SU-DHL-6 (cell line): ENCODE results near the gene AQP11.

Experiments
- CTCF ChIP-seq: fragments of 200-600 bp; sonication (generic); IDR thresholded peaks from one replicate; pipeline ENCODE4 v1.5.1; 2017; ENCODE audit warnings: antibody characterized with exemption, mild to moderate bottlenecking, low read length, moderate library complexity; ENCODE audit not compliant: insufficient read depth, poor library complexity, severe bottlenecking
- EZH2phosphoT487 ChIP-seq: fragments of 200-600 bp; sonication (generic), shearing (Covaris generic); conservative IDR thresholded peaks from 2 replicates; pipeline ENCODE4 v1.6.1; 2018; ENCODE audit warnings: mild to moderate bottlenecking, antibody characterized with exemption, low read length, moderate library complexity, mixed read lengths

- no peak for TF ChIP-seq CTCF
- TF ChIP-seq EZH2phosphoT487 = no peak
Measured at GRCh38 chr11:77642228-77642627, 52.5 kb downstream of the AQP11 start.
